A673 (cell line): ENCODE results near the gene GPR132. TPM values are rescaled to one million over a fixed set of nuclear protein-coding genes. Genes with fewer than 3 reads are reported as not detected.

Experiments used
- BruUV-seq: library from RNA; stranded (reverse); fragments of 400-500 nt; replicated peaks from 2 replicates; lab custom pipeline; 2021; lab: Mats Ljungman, UMichigan
- CTCF ChIA-PET: fragments of 300-600 bp; sonication (Branson Sonifier 250); formaldehyde crosslinking; loops from one replicate; lab custom pipeline; 2022; ENCODE audit warnings: antibody characterized with exemption; lab: Charles Lee
- POLR2A ChIA-PET: fragments of 300-600 bp; sonication (Branson Sonifier 250); formaldehyde crosslinking; loops from one replicate; lab custom pipeline; 2022; ENCODE audit warnings: antibody characterized with exemption; ENCODE audit not compliant: low non-redundant PET; lab: Charles Lee
- DNase-seq: peaks from one replicate; pipeline ENCODE4 v3.0.0-alpha.2; 2015; ENCODE audit warnings: low spot score
- H3K27ac ChIP-seq: fragments of 200-600 bp; sonication (generic); 2 replicates; pipeline ENCODE4 v1.5.1; 2016; ENCODE audit warnings: mixed run types, low read depth, mild to moderate bottlenecking, mixed read lengths, antibody characterized with exemption, low read length; ENCODE audit not compliant: poor library complexity, severe bottlenecking
- H3K27me3 ChIP-seq: fragments of 200-600 bp; sonication (generic); replicated peaks from 2 replicates; pipeline ENCODE4 v1.6.1; 2017; ENCODE audit warnings: mixed run types, low read depth, mild to moderate bottlenecking, mixed read lengths, antibody characterized with exemption, low read length; ENCODE audit not compliant: insufficient read depth, poor library complexity
- H3K36me3 ChIP-seq: fragments of 200-600 bp; sonication (generic); 2 replicates; pipeline ENCODE4 v1.6.1; 2016; ENCODE audit warnings: mixed run types, mild to moderate bottlenecking, mixed read lengths, antibody characterized with exemption, low read length; ENCODE audit not compliant: insufficient read depth, poor library complexity, severe bottlenecking
- H3K4me1 ChIP-seq: fragments of 200-600 bp; sonication (generic); 2 replicates; pipeline ENCODE4 v1.6.1; 2017; ENCODE audit warnings: mixed run types, mild to moderate bottlenecking, mixed read lengths, antibody characterized with exemption, low read length; ENCODE audit not compliant: insufficient read depth, poor library complexity, severe bottlenecking
- H3K4me3 ChIP-seq: fragments of 200-600 bp; sonication (generic); 2 replicates; pipeline ENCODE4 v1.5.1; 2016; ENCODE audit warnings: low read depth, mixed run types, mild to moderate bottlenecking, mixed read lengths, low read length; ENCODE audit not compliant: poor library complexity, severe bottlenecking
- H3K9me3 ChIP-seq: fragments of 200-600 bp; sonication (generic); 2 replicates; pipeline ENCODE4 v1.6.1; 2016; ENCODE audit warnings: mixed run types, low read depth, mild to moderate bottlenecking, mixed read lengths, antibody characterized with exemption, low read length; ENCODE audit not compliant: poor library complexity, severe bottlenecking
- EZH2 ChIP-seq: fragments of 200-600 bp; sonication (generic); IDR thresholded peaks from 2 replicates; pipeline ENCODE4 v1.6.1; 2017; ENCODE audit warnings: borderline replicate concordance, low read depth, mild to moderate bottlenecking, mixed read lengths, antibody characterized with exemption, low read length; ENCODE audit not compliant: poor library complexity, severe bottlenecking
- intact Hi-C: fragments of 100-400 bp; cut with micrococcal nuclease; formaldehyde crosslinking; loops from one replicate; pipeline ENCODE4 v1.10.0; 2022; ENCODE audit not compliant: unreplicated experiment
- total RNA-seq: library from RNA; stranded (reverse); gene quantifications from 2 replicates; pipeline ENCODE4 v1.2.3, GENCODE V29; 2021
- TF ChIP-seq, protein P1 (sequence below): fragments of 300-800, 200-600 bp; sonication (generic); conservative IDR thresholded peaks from 2 replicates; pipeline ENCODE4 v1.5.1; 2017; ENCODE audit warnings: low read depth, mild to moderate bottlenecking, antibody characterized with exemption, low read length, moderate library complexity, mixed read lengths

GPR132 gene
- total RNA-seq, 1 experiment from 2014 or later: not detected

DNA sequence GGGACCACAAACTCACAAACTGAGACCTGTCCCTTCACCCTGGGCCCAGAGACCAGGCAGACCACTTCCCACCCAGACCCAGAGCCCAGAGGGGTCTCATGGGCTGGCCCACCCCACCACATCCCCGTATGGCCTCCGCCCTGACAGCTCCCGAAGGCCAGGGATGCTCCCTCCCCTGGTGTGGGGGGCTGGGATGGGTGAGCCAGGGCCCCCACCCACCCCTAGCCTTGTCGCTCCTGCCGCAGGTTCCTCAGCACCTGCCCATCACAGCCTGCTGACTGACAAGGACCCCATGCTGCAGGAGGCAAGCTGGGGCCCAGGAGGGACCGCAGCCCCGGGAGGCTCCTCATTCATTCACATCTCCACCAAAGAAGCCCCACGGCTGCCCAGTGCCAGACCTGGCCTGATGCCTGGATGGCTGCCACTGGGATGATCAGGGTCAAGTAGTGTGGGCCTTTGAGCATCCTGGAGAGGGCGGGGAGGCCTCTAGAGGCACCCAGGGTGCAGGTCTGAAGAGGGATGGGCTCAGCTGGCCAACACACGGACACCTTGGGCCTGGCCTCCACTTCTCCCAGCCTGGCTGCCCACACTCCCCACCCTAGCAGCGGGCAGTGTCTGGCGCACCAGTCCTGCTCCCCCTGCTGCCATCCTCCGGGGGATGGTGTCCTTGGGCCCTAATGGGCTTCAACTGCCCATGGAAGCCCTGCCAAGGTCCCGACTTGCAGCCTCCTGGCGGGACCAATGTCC is 24.7 kb upstream of the GPR132 start:
- ChIA-PET CTCF (interaction anchor here (0.6 to 1.6 kb wide), 8 partner anchors 13 to 418 kb away, joined by 3 to 11 read pairs (median 4); no protein-coding TSS in a partner anchor), POLR2A (no interaction called here)
- TF ChIP-seq, protein P1, sequence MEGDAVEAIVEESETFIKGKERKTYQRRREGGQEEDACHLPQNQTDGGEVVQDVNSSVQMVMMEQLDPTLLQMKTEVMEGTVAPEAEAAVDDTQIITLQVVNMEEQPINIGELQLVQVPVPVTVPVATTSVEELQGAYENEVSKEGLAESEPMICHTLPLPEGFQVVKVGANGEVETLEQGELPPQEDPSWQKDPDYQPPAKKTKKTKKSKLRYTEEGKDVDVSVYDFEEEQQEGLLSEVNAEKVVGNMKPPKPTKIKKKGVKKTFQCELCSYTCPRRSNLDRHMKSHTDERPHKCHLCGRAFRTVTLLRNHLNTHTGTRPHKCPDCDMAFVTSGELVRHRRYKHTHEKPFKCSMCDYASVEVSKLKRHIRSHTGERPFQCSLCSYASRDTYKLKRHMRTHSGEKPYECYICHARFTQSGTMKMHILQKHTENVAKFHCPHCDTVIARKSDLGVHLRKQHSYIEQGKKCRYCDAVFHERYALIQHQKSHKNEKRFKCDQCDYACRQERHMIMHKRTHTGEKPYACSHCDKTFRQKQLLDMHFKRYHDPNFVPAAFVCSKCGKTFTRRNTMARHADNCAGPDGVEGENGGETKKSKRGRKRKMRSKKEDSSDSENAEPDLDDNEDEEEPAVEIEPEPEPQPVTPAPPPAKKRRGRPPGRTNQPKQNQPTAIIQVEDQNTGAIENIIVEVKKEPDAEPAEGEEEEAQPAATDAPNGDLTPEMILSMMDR: no peak
- no peak for TF ChIP-seq EZH2
- peaks cover 19% of the 10 kb centered on the region for H3K4me1 ChIP-seq
- H3K27ac ChIP-seq: no peak overlapping the region
- no peak for DNase-seq
- no peak overlapping the region for H3K4me3 ChIP-seq
- H3K9me3 ChIP-seq: no peaks in the 10 kb centered on the region
- no TSS peak for BruUV-seq
- no peaks in the 10 kb centered on the region for H3K27me3 ChIP-seq
- intact Hi-C loops: loop anchor here (2.0 to 5.0 kb wide), 4 partner anchors 82 to 263 kb away; no protein-coding TSS in a partner anchor
- H3K36me3 ChIP-seq: no peaks in the 10 kb centered on the region

DNA sequence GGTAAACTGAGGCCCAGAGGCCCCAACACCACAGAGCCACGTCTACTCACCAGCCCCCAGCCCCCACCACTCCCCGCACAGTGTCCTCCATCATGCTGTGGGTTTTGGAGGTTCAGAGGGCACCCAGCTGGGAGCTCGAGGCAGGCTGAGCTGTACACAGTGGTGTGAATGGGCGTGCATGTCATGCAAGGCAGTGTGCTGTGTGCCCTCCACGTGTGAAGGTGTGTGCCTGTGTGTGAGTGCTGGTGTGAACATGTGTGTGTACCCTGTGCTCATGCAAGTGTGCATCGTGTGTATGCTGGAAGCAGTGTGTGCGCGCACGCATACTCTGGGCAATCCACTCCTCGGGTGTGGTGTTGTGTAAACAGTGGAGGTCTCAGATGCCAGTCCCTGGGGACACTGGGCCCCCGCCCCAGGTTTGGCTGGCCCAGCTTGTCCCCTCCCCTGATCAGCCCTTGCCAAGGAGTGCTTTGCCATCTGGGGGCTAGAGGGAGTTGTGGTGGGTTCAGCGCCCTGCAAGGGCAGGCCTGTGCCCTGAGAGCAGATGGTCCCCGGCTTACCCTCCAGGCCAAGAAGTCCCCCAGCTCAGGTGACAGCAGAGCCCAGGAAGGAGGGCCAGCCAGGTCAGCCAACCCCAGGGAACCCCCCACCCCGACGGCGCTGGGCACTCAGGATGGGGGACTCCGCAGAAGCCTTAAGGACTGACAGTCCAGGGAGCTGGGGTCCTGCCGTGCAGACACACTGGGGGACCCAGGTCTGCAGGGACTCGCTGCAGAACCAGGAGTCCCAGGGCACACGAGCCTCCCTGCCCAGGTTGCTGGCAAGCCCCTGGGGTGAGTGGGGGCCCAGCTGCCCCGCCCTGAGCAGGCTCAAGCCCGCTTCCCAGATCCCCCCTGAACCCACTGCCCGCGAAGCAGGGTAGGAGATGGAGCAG is 23.8 kb upstream of the GPR132 start:
- Histone ChIP-seq H3K36me3 (no peaks in the 10 kb centered on the region), H3K4me3 (no peak overlapping the region), H3K27ac (no peak overlapping the region), H3K27me3 (no peaks in the 10 kb centered on the region), H3K9me3 (no peaks in the 10 kb centered on the region), H3K4me1 (peaks cover 15% of the 10 kb centered on the region)
- intact Hi-C loops: no loop called here
- no TSS peak for BruUV-seq
- DNase-seq: no peak
- POLR2A ChIA-PET: no interaction called here
- CTCF ChIA-PET: interaction anchor here (0.6 to 1.6 kb wide), 3 partner anchors 160 to 392 kb away, joined by 3 to 11 read pairs (median 6); no protein-coding TSS in a partner anchor
- no peak for TF ChIP-seq EZH2
- TF ChIP-seq, protein P1: no peak
